Stimulated activated CD8-positive, alpha-beta memory T cell treated with anti-CD3 and anti-CD28 coated beads, Interleukin-15, amount 100 ng/mL, for 1 hour (primary cell): ENCODE data around the gene KLK2.

ENCODE experiments used
- DNase-seq: peaks from one replicate; pipeline ENCODE4 v3.0.0-alpha.2; 2020; ENCODE audit warnings: low read depth

KLK2 gene

GRCh38 chr19:50873056-50873455 is at the start of gene KLK2:
Gene KLK2 (plus strand): TSS chr19:50873439. CDS start chr19:50873474, 35 bp downstream.
- DNase-seq = no peak

- no peak for DNase-seq
These were observed 46.6 kb upstream of the KLK2 start for GRCh38 chr19:50826492-50827240.

- no peak for DNase-seq
These were observed 45.8 kb upstream of the KLK2 start for GRCh38 chr19:50827476-50827875.

GRCh38 chr19:50829801-50830200 is 43.4 kb upstream of the KLK2 start:
- DNase-seq = no peak

GRCh38 chr19:50830266-50831025 is 42.8 kb upstream of the KLK2 start:
- no peak for DNase-seq

- no peak for DNase-seq
These were observed 42.2 kb upstream of the KLK2 start for GRCh38 chr19:50831026-50831396.

- no peak for DNase-seq
These were observed 40.6 kb upstream of the KLK2 start for GRCh38 chr19:50832666-50833065.

GRCh38 chr19:50833117-50833801 is 40.0 kb upstream of the KLK2 start, which contains the start of gene KLK15:
Gene KLK15 (minus strand): TSS chr19:50833574. CDS start chr19:50831492, 2,082 bp downstream.
- DNase-seq = no peak

- no peak for DNase-seq
These were observed 39.5 kb upstream of the KLK2 start for GRCh38 chr19:50833802-50834167.

- DNase-seq = no peak
These were observed 38.0 kb upstream of the KLK2 start for GRCh38 chr19:50835103-50835784.

- peak; percentile 30 for DNase-seq
These were observed 37.3 kb upstream of the KLK2 start for GRCh38 chr19:50835785-50836542.

- DNase-seq = no peak
These were observed 36.6 kb upstream of the KLK2 start for GRCh38 chr19:50836543-50837195.

GRCh38 chr19:50837300-50837699 is 35.9 kb upstream of the KLK2 start:
- DNase-seq = no peak

GRCh38 chr19:50838239-50838638 is 35.0 kb upstream of the KLK2 start:
- no peak for DNase-seq

GRCh38 chr19:50839712-50840655 is 33.3 kb upstream of the KLK2 start:
- DNase-seq = no peak

GRCh38 chr19:50842130-50842529 is 31.1 kb upstream of the KLK2 start:
- no peak for DNase-seq

- no peak for DNase-seq
These were observed 30.0 kb upstream of the KLK2 start for GRCh38 chr19:50843205-50843604.

GRCh38 chr19:50843701-50844221 is 29.5 kb upstream of the KLK2 start:
- DNase-seq = no peak

- no peak for DNase-seq
These were observed 28.8 kb upstream of the KLK2 start for GRCh38 chr19:50844296-50844935.
